Neural crest cell (in vitro differentiated cells): ENCODE results near the gene CTBP1. TPM values are rescaled to one million over a fixed set of nuclear protein-coding genes. Genes with fewer than 3 reads are reported as not detected.

Experiments
- DNase-seq: peaks from one replicate; pipeline ENCODE4 v3.0.0; 2021; ENCODE audit warnings: low read depth, mixed read lengths, low spot score
- H3K27ac Mint-ChIP-seq: one replicate; pipeline ENCODE4 v1.8.0; 2021; ENCODE audit warnings: mild to moderate bottlenecking, mixed read lengths; ENCODE audit not compliant: unreplicated experiment
- H3K27me3 Mint-ChIP-seq: 2 replicates; pipeline ENCODE4 v1.8.0; 2021; ENCODE audit warnings: low read depth, mild to moderate bottlenecking, mixed read lengths
- H3K36me3 Mint-ChIP-seq: 2 replicates; pipeline ENCODE4 v1.8.0; 2021; ENCODE audit warnings: low read depth, mild to moderate bottlenecking, mixed read lengths
- H3K4me1 Mint-ChIP-seq: 2 replicates; pipeline ENCODE4 v1.8.0; 2021; ENCODE audit warnings: mixed read lengths
- H3K4me3 Mint-ChIP-seq: one replicate; pipeline ENCODE4 v1.8.0; 2021; ENCODE audit warnings: mild to moderate bottlenecking, mixed read lengths
- H3K9me3 Mint-ChIP-seq: 2 replicates; pipeline ENCODE4 v1.8.0; 2021; ENCODE audit warnings: mixed read lengths
- long read RNA-seq: library from polyadenylated mRNA; unstranded; transcript quantifications from one replicate; pipeline ENCODE4 v2.0.0, GENCODE V29; 2020
- total RNA-seq: library from RNA; stranded (reverse); gene quantifications from 2 replicates; pipeline ENCODE4 v1.2.1, GENCODE V29; 2021
- TF ChIP-seq, protein P1 (sequence below): fragments of 200-600 bp; sonication (generic); conservative IDR thresholded peaks from 2 replicates; pipeline ENCODE4 v1.5.0; 2021; ENCODE audit warnings: antibody characterized with exemption, mild to moderate bottlenecking

Gene CTBP1
- total RNA-seq, result 218 and 219 TPM in 2 replicates
- long read RNA-seq, partial matches to known transcripts, result 1 of 11 reads
- long read RNA-seq, other reads (novel, unspliced or antisense), result 10 of 11 reads

DNA sequence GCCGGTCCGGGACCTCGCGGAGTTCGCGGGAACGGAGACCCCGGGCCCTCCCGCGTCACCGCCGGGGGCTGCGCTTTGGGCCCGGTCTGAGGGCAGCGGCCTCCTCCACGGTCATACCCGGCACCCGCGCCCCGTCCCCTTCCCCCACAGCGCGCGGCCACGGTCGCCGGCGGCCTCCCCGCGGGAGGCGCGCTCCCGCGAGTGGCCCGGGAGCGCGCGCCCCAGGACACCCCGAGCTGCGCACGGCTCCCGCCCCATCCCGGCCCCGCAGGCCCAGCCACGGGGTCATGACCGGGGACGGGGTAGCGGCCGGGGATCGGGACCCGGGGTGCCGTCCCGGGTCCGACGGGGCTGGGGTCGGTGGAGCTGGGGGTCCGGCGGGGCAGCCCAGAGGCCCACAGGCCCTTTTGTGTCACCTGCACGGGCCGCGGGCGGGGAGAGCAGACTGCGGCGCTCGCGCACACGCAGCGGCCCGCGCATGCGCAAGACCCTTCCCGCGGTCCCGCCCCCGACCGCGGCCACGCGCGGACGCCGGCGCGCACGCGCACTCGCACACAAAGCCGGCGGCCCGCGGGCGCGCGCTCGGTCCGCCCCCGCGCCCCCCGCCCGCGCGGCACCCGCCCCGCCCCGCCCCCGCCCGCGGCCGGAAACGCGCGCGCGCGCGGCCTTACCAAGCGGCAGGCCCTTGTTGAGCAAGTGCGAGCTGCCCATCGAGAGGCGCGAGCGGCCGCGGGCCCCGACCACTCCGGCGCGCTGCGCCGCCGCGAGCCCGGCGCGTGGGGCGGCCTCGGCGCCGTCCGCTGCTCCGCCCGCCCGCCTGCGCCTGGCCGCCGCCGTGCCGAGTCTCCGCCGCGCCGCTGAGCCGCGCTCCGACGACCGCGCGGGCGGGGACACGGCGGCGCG, at the start of gene CTBP1:
TSS of gene CTBP1 (minus strand) at position 886 of the 903 bp plus-strand sequence. CDS start 7,799 bp downstream, outside the sequence.
- H3K27ac Mint-ChIP-seq, result no peak within 1 kb of the TSS
- H3K4me3 Mint-ChIP-seq, result peak within 1 kb of the TSS; percentile 88
- H3K4me1 Mint-ChIP-seq, result peaks cover 28% of the 10 kb centered on the region
- H3K9me3 Mint-ChIP-seq, result peaks cover 7% of the 10 kb centered on the region
- peak; percentile 73 for DNase-seq
- H3K27me3 Mint-ChIP-seq, result no peaks in the 10 kb centered on the region
- H3K36me3 Mint-ChIP-seq, result peaks cover 33% of the 10 kb centered on the region
- TF ChIP-seq, protein P1, sequence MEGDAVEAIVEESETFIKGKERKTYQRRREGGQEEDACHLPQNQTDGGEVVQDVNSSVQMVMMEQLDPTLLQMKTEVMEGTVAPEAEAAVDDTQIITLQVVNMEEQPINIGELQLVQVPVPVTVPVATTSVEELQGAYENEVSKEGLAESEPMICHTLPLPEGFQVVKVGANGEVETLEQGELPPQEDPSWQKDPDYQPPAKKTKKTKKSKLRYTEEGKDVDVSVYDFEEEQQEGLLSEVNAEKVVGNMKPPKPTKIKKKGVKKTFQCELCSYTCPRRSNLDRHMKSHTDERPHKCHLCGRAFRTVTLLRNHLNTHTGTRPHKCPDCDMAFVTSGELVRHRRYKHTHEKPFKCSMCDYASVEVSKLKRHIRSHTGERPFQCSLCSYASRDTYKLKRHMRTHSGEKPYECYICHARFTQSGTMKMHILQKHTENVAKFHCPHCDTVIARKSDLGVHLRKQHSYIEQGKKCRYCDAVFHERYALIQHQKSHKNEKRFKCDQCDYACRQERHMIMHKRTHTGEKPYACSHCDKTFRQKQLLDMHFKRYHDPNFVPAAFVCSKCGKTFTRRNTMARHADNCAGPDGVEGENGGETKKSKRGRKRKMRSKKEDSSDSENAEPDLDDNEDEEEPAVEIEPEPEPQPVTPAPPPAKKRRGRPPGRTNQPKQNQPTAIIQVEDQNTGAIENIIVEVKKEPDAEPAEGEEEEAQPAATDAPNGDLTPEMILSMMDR, result no peak

DNA sequence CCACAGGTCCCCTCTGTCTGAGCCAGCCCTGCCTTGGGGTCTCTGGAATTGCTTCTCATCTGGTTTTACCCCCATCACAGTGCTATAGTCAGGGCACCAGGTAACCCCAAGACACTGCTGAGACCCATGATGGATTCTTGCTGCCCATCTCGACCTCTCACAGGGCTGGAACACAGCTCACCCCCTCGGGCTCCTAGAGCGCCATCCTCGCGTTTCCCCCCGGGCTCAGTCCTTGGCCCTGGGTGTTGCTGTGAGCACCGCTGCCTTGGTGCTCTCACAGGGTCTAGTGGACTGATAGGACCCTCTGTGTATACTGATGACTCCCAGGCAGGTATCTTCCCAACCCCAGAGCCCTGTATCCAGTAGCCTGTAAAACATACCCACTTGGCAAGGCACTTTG, 49.5 kb upstream of the CTBP1 start:
- no peak for DNase-seq
- H3K4me1 Mint-ChIP-seq, result peaks cover 9% of the 10 kb centered on the region
- no peaks in the 10 kb centered on the region for H3K9me3 Mint-ChIP-seq
- TF ChIP-seq, protein P1, result no peak
- no peaks in the 10 kb centered on the region for H3K36me3 Mint-ChIP-seq
- H3K27ac Mint-ChIP-seq, result no peak overlapping the region
- peak overlapping the region; percentile 19 for H3K4me3 Mint-ChIP-seq
- H3K27me3 Mint-ChIP-seq, result no peaks in the 10 kb centered on the region

- Mint-ChIP-seq H3K27me3 (no peaks in the 10 kb centered on the region), H3K4me1 (peaks cover 9% of the 10 kb centered on the region), H3K36me3 (no peaks in the 10 kb centered on the region), H3K4me3 (no peak overlapping the region), H3K27ac (no peak overlapping the region), H3K9me3 (no peaks in the 10 kb centered on the region)
- DNase-seq, result no peak
- TF ChIP-seq, protein P1, result no peak
Observed at GRCh38 chr4:1297456-1298325, 48.8 kb upstream of the CTBP1 start.

DNA sequence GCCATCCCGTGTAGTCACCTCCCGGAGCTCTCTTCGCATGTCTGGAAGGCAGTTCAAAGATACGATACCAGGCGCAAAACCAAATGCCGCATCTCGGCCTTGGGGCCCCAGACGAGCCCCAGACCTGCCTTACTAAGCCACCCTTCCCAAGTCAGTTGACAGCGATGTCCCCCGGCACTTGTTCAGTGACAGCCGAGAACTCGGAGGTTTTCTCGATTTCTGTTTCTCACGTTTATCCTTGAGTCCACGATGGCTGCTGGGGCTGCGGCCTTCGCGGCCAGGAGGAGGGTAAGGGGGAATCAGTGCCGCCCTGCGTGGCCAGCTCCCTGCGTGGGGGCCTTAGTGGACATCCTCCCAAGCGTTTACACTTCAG, 48.1 kb upstream of the CTBP1 start:
- TF ChIP-seq, protein P1, result no peak
- Mint-ChIP-seq H3K9me3 (no peaks in the 10 kb centered on the region), H3K4me3 (peak overlapping the region; percentile 78), H3K36me3 (no peaks in the 10 kb centered on the region), H3K4me1 (peaks cover 12% of the 10 kb centered on the region), H3K27me3 (no peaks in the 10 kb centered on the region), H3K27ac (no peak overlapping the region)
- DNase-seq, result no peak

DNA sequence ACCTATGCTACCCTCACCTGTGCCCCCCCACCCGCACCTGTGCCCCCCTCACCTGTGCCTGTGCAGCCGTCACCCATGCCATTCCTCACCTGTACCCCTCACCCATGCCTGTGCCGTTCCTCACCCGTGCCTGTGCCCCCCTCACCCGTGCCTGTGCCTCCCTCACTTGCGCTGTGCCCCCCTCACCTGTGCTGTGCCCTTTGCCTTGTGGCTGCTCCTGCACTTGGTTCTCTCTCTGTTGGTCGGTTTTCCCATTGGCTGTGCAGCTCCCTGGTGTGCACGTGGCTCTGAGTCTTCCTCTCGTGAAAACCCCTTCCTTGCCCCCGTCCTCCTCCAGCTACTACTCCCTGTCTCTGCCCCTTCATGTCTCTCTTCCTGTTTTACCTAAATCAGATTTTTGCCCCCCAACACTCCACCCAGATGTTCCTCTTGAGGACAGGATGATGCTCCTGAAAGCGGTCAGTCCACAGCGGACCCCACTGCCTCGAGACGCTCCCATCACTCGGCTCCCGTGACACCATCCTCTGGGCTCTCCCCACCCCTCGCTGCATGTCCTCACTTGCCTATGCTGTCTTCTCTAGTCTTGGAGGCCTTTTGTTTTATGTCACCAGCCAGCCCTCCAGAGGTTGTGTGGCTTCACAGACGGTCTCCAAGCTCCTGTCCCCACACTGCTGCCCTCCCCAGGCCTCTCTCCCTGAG, 47.5 kb upstream of the CTBP1 start:
- Mint-ChIP-seq H3K36me3 (no peaks in the 10 kb centered on the region), H3K4me1 (peaks cover 17% of the 10 kb centered on the region), H3K4me3 (peak overlapping the region; percentile 78), H3K9me3 (no peaks in the 10 kb centered on the region), H3K27me3 (no peaks in the 10 kb centered on the region), H3K27ac (peak overlapping the region; percentile 19)
- no peak for DNase-seq
- TF ChIP-seq, protein P1, result no peak
